Hematopoietic multipotent progenitor cell (in vitro differentiated cells): Measurements from ENCODE around the gene KAT8. TPM values are rescaled to one million over a fixed set of nuclear protein-coding genes. Genes with fewer than 3 reads are reported as not detected.

Source experiments
- small RNA-seq: library from RNA; depleted of rRNA; stranded (forward); fragments of <200 nt; gene quantifications from one replicate; pipeline ENCODE3, GENCODE V24; 2012
- total RNA-seq: library from RNA; depleted of rRNA; stranded (reverse); fragments of >200 nt; gene quantifications from one replicate; pipeline ENCODE4 v1.2.3, GENCODE V29; 2012

KAT8 gene
- total RNA-seq, 1 donor = 78.9 TPM

Small RNA genes lying within 50 kb of the gene (small RNA-seq; reads per million reads assigned to genes)
- gene AC009088.4 (not detected), gene NDUFA3P6 (not detected)

Other genes with a start within 250 kb of the KAT8 start
- gene BCL7C, start 223.6 kb upstream of the KAT8 start, total RNA-seq = 15.1 TPM
- gene CTF1, start 221.1 kb upstream of the KAT8 start, total RNA-seq = 1.6 TPM
- gene FBXL19, start 194.1 kb upstream of the KAT8 start, total RNA-seq = 38.0 TPM
- 142 TPM for gene ORAI3, start 168.6 kb upstream of the KAT8 start, total RNA-seq
- gene SETD1A, start 159.9 kb upstream of the KAT8 start, total RNA-seq = 10.8 TPM
- 19.9 TPM for gene HSD3B7, start 132.5 kb upstream of the KAT8 start, total RNA-seq
- gene STX1B, start 107.0 kb upstream of the KAT8 start, total RNA-seq = 1.1 TPM
- 49.0 TPM for gene STX4, start 84.1 kb upstream of the KAT8 start, total RNA-seq
- gene ZNF668, start 43.4 kb upstream of the KAT8 start, total RNA-seq = 10.8 TPM
- gene ZNF646, start 43.2 kb upstream of the KAT8 start, total RNA-seq = 40.4 TPM
- 1.6 TPM for gene PRSS53, start 28.7 kb upstream of the KAT8 start, total RNA-seq
- gene VKORC1, start 22.9 kb upstream of the KAT8 start, total RNA-seq = 116 TPM
- gene BCKDK, start 9.3 kb upstream of the KAT8 start, total RNA-seq = 52.5 TPM
- gene PRSS8, start 18.1 kb downstream of the KAT8 start, total RNA-seq = not detected
- 1.1 TPM for gene PRSS36, start 32.4 kb downstream of the KAT8 start, total RNA-seq
- gene FUS, start 62.5 kb downstream of the KAT8 start, total RNA-seq = 104 TPM
- 238 TPM for gene PYCARD, start 85.1 kb downstream of the KAT8 start, total RNA-seq
- under 0.01 TPM for gene TRIM72, start 96.5 kb downstream of the KAT8 start, total RNA-seq
- not detected for gene PYDC1, start 99.5 kb downstream of the KAT8 start, total RNA-seq
- gene ITGAM, start 142.3 kb downstream of the KAT8 start, total RNA-seq = 6.2 TPM
- gene ITGAX, start 237.5 kb downstream of the KAT8 start, total RNA-seq = 18.6 TPM